Measurements from ENCODE around the gene AGMO.

DNA sequence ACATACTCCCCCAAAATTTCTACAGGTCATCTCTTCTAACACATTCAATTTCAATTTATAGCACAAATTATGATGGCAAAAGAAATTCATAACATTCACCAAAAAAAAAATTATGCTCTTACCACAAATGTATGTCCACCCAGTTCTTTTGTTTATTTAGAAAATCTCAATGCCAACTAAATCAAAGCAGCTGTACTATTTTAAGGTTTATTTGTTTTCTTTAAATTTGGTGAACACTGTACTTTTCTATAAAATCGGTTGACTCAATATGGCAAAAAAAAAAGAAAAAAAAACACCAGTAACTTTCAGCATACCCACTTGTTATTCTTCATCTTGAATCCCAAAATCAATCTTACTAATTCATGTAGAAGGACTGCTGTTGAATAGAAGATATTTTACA, 225.7 kb downstream of the AGMO start:
- TF ChIP-seq CTCF (IDR thresholded peaks at IDR 0.05; ENCODE audit: low read depth, low read length, missing input control): no peak
- TF ChIP-seq GABPA (IDR thresholded peaks at IDR 0.05 in 1 of 2, conservative IDR thresholded peaks at IDR 0.05 in 1 of 2): no peak
- TF ChIP-seq JUND (IDR thresholded peaks at IDR 0.05): no peak
- no peak for TF ChIP-seq FOXA2 (IDR thresholded peaks at IDR 0.05)
- TF ChIP-seq RAD21 (IDR thresholded peaks at IDR 0.05): no peak
- TF ChIP-seq TAF1 (conservative IDR thresholded peaks at IDR 0.05): no peak
- no peak for TF ChIP-seq REST (IDR thresholded peaks at IDR 0.05)
- TF ChIP-seq HNF4A (conservative IDR thresholded peaks at IDR 0.05): no peak

Data from liver (tissue), 3 donors.